Stimulated activated CD8-positive, alpha-beta memory T cell treated with anti-CD3 and anti-CD28 coated beads, Interleukin-4, amount 100 ng/mL, for 24 hours (primary cell): ENCODE results near the gene OMP.

Experiments used
- DNase-seq: peaks from one replicate; pipeline ENCODE4 v3.0.0-alpha.2; 2020; ENCODE audit warnings: low read depth

OMP gene

DNA sequence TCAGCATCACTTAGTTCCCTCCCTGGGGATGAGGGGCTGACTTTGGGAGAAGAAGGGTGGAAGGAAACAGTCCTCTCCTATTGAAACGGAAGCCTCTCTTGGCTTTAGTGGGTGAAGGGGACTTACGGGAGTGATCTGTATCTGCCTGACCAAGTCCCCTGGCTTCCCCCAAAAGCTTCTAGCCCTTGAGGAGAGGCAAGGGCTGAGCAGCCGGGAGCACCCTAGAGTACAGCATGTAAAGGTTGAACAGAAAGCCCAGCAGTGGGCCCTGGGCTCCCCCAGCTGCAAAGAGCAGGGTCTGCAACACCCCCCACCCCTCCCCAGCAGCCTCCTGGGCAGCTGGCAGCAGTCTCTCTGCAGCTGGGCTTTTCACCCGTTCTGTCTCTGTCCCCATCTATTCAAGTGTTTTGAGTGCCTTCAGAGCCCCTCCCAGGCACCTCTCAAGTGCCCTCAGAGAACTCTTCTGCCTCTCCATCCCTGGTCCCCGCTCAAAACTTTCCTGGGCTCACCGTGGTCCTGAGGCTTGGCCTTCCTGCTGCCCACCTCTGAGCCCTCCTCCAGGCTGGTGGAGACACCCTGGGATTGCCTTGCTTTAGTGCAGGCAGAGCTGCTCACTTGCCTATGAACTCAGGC, 33.2 kb upstream of the OMP start:
- no peak for DNase-seq

DNA sequence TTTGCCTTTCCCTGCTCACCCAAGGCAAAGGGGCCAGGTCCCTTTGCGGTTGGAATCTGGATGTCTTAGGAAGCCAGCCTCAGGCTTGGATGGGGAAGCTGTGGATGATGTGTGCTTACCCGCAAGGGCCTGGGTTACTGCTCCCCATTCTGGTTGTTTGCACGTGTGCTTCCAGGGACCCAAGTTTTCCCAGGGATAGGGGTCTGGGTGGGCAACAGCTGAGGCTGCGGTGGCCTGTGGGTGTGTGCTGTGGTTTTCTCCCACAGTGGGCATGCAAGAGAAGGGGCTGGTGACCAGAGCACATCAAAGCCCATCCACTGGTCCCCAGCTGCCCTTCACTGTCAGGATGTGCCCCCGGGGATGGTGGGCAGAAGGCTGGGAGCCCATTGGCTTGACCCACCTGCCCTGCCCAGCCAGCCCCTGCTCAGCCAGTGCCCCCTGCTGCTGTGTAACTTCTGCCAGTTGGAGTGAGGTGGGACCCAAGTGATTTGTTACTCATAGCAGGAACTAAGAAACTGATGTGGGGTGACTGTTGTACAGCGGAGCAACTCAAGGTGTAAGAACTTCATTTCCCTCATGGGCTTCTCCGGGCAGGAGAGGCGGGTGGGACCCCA, 32.6 kb upstream of the OMP start:
- DNase-seq: no peak

DNA sequence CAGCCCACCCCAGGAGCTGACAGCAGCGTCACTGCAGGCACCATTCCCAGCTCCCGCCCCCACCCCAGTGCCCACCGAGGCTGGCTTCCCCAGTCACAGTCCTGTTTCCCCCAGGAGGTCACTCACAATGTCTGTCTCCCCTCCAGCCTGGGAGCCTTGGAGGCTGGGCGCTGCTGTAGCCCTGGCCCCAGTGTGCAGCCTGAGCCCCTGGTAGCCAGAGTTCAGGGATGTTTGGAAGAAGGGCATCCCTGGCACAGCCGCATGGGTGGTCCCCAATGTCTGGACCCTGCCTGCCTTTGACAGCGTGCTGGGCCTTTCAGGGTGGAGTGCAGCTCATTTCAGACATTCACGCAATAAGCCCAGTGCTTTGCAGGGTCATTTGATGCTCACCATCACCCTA, 31.6 kb upstream of the OMP start:
- no peak for DNase-seq

DNA sequence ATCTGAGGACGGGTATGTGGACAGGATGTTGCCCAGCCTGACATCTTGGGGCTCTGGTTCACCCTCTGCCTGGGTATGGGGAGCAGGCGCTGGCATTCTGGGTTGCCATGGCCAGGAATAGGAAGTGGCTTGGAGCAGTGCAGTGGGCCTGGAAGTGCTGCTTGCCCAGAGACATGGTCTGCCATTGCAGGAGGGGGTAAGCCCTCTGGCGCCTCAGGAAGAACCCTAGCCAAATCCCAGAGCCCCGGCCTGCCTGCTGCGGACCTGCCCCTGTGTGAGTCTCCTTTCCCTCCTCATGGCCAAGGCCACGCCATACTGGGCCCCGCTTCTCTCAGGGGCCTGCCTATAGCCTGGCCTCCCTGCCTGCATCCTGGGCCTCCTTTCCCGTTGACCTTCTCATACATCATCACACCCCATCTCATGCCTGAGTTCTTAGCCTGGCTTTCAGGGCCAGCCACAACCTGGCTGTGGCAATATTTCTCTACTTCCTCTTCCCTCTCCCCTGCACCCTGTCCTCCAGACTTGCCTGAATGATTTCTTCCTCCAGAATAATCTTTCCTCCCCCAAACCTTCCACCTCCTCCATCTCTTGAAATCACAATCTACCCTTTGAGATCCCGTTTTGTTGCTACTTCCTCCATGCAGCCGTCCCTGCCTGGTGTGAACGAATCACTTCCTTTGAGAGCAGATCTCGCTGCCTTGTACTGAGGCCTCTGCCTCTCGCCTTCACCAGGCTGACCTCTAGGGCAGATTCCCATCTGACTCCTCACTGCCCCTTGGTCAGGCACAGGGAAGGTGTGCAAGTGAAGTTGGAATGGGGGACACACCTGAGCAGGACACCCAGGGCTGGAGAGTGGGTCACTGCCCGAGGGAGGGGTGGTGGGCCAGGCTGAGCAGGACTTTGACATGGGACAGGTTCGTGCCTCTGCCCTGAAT, 30.7 kb upstream of the OMP start:
- no peak for DNase-seq

DNA sequence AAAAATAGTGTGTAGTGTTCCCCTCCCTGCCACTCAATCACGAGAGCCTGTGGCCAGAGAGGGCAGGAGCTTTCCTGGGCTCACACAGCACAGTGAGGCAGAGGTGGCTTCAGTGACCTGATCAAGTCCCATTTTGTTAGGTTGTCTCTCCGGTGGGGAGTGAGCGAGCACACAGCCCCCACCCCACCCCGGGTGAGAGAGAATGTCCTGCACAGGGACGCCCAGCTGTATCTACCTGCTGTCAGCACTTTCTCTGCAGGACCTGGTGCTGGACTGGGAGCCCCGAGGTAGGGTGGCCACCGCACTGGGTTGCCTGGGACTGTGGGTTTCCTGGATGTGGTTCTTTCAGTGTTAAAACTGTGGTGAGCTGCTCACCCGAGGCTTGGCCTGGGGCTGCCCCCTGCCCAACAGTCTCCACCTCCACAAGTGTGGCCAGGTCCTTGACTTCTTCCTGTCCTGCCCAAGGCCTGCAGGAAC, 29.8 kb upstream of the OMP start:
- DNase-seq: no peak

DNA sequence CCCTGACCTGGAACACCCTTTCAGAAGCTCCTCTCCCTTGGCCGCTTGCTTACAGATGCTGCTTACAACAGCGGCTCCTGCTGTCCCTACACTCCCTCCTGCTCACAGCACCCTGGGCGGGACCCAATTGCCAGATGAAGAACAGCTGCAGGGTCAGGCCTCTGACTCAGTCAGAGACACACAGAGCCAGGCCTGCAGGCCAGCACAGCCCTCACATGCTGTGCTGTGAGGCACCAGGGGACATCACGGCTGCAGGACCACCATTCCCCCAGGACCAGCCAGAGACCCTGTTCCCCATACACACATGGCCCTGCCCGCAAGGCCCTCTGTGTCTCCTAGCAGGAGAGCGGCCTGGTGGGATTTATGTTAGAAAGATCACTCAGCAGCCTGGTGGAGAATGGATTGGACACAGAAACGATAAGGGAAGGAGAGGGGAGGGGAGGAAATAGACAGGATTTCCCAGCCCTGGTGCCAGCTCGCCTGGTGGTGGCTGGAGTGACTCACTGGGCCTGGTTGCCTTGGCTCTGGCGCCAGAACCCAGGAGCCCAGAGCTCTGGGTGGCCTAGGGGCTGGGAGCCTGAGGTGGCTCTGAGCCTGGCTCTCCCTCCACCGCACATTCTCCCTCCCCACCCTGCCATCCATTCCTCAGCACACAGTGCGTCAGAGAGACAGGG, 29.2 kb upstream of the OMP start:
- no peak for DNase-seq

DNA sequence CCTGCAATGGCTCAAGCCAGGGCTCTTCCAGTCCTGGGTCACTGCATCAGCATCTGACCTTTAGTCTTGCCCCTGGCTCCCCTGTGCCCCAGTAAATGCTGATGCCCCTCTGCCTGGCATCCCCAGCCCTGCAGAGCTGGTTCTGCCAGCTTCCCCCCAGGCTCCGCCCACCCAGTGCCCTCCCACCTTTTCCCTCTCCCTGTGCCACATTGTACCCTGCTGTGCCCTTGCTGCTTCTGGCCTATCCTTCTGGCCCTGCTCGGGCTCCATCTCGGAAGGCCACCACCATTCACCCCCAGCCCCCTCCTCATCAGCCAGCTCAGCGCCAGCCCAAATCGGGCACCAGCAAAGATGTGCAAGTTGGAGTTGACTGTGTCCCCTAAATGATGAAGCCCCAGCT, 28.4 kb upstream of the OMP start:
- no peak for DNase-seq

DNA sequence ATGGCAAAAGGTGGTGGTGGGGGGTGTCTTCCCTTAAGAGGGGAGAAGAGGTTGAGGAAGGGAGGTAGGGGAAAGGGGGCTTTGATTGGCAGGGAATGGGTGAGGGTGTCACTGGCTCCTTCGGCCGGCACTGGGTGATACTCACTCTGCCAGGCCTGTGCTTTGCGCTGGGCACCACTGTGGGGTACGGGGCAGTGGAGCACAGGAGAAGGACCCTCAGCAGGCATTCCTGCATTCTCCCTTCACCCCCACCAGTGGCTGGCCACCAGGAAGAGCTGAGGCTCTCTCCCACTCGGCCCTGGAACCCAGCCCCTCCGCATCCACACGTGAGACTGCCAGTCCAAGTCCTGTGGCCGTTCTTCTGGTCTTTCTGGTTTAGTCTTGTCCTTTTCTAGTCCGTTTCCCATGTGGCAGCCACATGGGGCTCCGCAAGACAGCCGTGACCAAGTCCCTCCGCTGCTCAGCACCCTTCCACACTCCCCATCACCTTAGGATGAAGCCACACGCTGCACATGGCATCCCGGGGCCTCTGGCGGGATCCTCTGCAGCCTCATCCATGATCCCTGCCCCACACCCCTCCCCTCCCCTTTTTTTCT, 27.9 kb upstream of the OMP start:
- DNase-seq: no peak

DNA sequence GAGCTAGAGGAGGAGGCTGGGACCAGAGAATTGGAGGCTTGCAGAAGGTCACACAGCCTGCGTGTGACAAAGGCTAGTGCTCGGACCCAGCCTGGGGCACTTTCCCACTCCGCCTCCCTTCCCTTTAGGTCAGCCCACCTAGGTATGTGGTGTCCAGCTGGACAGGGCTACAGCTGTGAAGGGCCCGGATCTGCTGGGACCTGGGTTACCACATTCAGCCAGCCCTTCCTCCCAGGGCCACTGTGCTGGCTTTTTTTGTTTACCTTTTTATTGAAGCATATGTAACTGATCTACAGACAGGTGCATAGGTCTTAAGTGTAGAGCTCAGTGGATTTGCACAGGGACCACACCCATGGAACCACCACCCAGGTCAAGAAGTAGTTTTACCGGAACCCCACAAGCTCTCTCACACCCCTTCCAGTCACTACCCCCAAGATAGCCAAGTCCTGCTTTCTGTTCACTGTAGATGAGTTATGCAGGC, 27.2 kb upstream of the OMP start:
- no peak for DNase-seq

DNA sequence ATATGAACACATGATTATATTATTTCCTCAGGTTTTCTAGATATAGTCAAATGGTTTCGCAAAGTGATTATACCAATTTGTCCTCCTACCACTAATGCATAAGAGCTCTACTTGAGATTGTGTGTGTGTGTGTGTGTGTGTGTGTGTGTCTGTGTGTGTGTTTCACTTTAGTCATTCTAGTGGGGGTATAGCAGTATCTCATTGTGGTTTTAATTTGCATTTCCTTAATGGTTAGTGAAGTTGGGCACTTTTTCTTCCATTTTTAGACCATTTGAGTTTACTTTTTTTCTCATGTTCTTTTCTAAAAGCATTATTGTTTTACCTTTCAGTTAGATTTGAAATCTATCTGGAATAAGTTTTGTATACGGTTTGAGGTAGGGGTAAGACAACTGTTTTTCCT, 23.0 kb upstream of the OMP start:
- DNase-seq: no peak

DNA sequence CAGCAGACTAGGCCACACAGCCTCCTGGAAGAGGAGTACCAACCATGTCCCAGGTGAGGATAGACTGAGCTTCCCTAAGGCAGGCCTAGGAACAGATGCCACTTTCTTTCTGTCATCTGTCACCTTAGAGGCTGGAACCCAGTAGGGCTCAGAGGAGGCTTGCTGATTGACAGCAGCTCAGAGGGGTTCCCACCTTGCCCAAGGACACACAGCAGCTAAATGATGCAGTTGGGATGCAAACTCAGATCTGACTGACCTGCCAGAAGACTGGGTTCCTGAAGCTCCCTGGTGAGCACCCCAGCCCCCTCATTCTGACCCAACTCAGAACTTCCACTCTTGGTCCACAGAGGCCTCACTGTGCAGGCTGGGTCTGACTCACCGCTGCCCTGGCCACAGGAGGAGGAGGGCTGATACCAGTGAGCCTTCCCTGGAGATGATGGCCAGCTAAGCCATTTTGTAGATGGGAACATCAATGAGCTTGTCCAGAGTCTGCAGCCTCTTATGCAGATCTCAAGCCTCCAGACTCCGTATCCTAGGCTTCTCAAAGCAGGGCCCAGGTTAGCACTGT, 21.9 kb upstream of the OMP start:
- DNase-seq: no peak

DNA sequence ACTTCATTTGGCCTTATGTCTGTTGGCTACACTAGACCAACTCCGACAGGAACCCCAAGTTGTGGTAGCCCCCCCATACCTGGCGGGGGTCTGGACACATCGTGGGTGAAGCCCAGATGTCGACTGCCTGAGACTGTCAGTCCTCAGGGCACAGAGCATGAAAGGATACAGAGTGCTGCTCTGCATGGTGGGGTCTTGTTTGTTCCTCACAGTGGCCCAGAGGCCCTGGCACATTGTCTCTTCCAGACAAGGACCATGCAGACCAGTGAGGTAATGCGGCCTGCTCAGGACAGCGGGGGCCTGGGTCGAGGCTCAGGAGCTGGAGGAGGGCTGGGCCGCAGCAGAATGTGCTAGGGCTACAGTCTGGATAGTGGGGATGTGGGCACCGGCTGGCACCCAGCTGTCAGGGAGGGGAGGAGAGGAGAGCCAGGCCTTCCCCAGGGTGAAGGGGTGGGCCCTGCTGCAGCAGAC, 21.2 kb upstream of the OMP start:
- no peak for DNase-seq

DNA sequence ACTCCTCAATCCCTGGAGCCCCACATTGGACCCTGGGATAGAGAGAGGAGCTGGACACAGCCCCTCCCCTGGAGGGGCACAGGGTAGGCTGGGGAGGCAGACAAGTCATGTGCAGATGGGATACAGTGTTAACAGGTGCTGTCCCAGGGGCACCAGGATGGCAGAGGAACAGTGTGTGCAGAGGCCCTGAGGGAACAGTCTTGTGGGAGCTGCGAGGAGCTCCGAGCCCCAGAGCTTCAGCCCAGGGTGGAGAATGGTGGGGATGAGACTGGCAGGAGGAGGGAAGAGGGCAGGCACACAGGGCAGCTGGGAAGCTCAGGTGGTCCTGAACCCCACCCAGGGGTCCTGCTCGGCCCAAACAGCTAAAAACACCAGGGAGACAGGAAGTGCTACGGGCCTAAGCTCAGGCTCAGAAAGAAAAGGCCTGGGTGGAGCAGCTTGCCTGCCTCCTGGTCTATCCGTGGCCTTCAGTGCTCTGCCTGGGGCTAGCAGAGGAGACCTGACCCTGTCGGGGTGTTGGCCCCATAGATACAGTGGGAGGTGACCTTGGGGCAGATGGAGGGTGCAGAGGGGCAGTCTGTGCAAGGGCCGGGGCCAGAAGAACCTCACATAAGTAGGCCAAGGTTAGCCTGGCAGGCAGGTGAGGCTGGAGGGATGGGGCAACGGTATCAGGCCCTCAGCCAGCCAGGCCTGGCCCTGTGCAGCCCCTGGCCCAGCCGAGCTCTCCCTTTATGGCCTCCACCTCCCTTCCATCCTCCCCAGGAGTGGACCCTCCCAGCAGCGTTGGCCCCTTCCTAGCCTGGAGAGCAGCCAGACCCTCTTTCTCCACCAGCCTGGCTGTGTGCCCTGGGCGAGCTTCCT, 20.4 kb upstream of the OMP start:
- no peak for DNase-seq

DNA sequence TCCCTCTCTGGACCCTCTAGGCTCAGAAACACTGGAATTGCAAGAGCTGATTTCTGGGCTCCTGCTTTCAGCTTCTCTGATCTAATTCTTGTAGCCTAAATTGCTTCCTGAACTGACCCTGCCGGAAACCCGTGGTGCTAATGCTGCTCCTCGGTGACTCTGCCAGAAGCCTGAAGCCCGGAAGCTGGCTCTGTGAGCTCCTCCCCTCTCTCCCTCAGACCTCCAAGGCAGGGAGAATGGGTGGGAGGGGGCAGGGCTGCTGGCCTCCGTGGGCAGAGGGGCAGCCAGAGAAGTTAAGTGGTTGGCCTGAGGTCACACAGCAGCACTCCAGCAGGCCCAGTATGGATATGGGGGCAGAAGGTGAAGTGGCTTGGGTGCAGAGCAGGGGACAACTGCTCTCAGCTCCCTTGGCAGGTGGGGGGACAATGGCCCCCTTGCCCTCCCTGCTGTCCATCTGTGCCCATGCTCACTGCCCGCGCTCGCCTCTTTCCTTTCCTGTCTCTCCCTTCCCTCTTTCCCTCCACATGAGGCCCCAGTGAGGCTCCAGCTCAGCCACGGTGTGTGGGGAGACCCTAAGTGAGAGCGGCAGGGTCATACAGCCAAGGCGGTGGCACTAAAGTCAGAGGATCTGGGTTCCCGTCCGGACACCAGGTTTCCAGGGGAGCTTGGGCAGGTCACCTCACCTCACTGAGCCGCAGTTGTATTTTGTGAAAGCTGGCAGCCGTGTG, 19.6 kb upstream of the OMP start:
- DNase-seq: no peak

DNA sequence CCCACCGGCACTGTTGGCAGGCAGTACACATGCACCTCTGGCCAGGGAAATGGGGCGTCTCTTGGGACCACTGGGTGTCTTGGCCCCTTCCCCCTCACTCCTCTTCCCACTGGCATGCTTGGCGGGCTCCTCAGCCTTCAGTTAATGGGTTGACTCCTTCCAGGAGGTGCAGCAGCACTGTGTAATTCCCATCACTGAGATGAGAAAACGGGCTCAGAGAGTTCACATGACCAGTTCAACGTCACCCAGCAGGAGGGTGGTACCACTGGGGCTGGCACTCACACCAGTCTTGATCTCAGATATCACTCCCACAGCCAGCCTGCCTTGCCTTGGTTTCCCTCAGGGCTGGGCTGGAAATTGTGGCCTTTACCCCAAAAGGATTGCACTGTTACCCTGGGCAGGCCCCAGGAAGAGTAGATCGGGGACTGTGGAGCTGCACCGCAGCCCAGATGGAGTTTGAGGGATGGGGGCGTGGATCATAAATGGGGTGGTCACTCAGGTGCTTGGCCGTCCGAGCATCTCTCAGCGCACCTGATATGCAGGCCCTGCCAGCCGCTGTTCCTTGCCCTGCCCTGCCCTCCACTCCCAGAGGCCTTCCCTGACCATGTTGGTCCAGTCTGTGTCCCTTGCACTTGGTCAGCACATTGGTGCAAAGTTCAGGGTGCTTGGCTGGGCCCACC, 18.9 kb upstream of the OMP start:
- DNase-seq: no peak

DNA sequence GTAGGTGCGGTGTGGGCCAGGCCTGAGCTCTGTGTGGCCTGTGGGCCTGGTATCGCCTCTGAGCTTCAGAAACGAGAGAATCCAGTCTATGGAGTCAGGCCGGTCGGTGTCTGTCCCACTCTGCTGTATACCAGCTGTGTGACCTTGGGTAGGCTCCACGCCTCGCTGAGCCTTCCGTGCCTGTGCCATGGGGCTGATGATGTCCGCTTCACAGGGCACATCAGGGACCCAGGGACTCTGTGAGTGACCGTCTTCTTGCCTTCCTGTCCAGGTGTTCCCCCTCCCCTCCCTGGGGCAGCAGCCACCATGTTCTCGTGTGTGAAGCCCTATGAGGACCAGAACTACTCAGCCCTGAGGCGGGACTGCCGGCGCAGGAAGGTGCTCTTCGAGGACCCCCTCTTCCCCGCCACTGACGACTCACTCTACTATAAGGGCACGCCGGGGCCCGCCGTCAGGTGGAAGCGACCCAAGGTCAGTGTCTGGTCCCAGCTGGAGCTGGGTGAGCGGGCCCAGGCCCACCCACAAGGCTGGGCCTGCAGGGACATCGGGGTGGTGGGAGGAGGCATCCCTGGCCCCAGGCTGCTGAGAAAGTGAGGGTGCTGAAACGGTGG, 18.0 kb upstream of the OMP start:
- DNase-seq: no peak

DNA sequence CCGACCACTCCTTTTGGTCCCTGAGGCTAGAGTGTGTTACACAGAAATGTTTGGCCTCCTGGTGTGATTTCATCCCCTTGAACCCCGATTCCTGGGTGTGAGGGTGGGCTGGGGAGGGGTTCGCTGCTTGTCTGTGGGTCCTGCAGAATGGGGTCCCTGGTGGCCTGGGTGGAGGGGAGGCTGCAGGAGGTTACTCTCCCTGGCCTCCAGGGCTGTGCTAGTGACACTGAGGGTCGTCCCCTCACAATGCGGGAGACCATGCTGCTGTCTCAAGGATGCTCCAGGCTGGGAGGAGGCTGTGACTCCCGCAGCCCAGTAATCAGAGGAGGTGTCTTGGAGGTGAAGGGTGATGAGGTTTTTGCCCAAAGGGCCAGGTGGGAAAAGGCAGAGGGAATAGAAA, 17.0 kb upstream of the OMP start:
- no peak for DNase-seq

DNA sequence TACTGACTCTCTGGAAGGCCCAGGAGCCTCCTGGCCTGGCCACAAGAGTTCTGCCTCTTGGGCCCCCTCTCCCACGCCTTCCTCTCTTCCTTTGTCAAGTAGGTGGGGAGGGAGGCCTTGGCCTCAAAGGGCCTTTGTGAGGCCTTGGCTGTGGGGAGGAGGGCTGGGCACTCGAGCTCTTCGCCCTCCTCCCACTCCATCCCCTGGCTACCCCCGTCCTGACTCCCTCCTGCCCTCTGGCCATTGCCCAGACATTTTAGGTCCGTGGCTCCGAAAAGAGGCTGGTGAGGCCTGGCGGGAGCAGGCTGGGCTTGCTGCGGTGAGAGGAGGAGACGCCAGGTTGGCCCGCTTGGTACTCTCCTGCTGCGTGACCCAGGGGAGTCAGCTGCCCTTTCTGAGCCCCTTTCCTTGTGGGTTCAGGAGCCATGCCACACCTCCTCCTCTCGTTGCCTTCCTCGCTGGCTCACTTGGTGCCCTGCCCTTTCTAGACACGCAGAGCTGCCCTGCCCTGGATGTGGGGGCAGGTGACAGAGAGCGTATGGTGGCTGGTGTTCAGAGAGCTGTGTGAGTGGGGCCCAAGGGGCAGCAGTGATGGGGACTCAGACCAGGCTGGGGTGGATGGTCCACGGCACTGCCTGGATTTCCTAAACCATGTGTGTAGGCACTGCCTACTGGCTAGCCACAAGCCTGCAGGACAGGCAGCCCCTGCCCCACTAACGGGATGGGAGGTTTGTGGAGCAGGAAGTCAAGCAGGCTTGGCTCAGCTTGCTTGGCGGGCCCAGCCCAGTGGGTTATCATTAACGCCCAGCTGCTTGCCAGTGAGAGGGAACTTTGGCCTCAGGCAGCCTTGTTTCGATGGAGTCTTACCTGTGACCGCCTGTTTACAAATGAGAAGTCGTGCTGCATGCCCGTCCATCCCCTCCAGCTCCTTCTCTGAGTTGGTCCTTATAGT, 15.8 kb upstream of the OMP start:
- DNase-seq: no peak
